Prostate gland (tissue), 2 donors: ENCODE measurements around the gene MAD1L1. TPM values are rescaled to one million over a fixed set of nuclear protein-coding genes. Genes with fewer than 3 reads are reported as not detected.

ENCODE experiments used
- DNase-seq: peaks from one replicate; pipeline ENCODE4 v3.0.0-alpha.2; 2019; ENCODE audit warnings: low spot score
- H3K27ac ChIP-seq, 2 donors: fragments of 200-600 bp; sonication (generic); 2 replicates each; pipeline ENCODE4 v1.5.1; 2017 to 2019
- H3K27me3 ChIP-seq: fragments of 200-600 bp; sonication (generic); replicated peaks from 2 replicates; pipeline ENCODE4 v1.5.1; 2019; ENCODE audit not compliant: insufficient read depth
- H3K36me3 ChIP-seq, 2 donors: fragments of 200-600 bp; sonication (generic); 1 replicate in 1 of 2; 2 replicates in 1 of 2; pipeline versions ENCODE4 v1.5.1 to v1.8.1; 2017 to 2019
- H3K4me1 ChIP-seq: fragments of 200-600 bp; sonication (generic); replicated peaks from 2 replicates; pipeline ENCODE4 v1.5.1; 2019
- H3K4me3 ChIP-seq, 2 donors: fragments of 200-600 bp; sonication (generic); 2 replicates each; pipeline ENCODE4 v1.5.1; 2017 to 2019
- H3K9me3 ChIP-seq: fragments of 200-600 bp; sonication (generic); 2 replicates; pipeline ENCODE4 v1.5.1; 2017
- CTCF ChIP-seq, 4 experiments: fragments of 200-600 bp in 2 of 4; fragments of 450-650 bp in 2 of 4; sonication (generic) in 2 of 4; IDR thresholded peaks; 1 replicate in 3 of 4; 2 replicates in 1 of 4; pipeline ENCODE4 v1.5.1; 2016 to 2019; ENCODE audit warnings: antibody characterized with exemption in 4 of 4, mild to moderate bottlenecking in 2 of 4, moderate library complexity in 2 of 4
- POLR2A ChIP-seq: fragments of 450-650 bp; IDR thresholded peaks from one replicate; pipeline ENCODE4 v1.6.1; 2016; ENCODE audit warnings: antibody characterized with exemption, mild to moderate bottlenecking
- POLR2AphosphoS5 ChIP-seq: sonication (generic); formaldehyde crosslinking; IDR thresholded peaks from one replicate; pipeline ENCODE4 v1.6.1; 2017; ENCODE audit warnings: antibody characterized with exemption
- WGBS: methylation state at CpG from one replicate; pipeline ENCODE4 v1.1.5; 2018; 5-methylcytosine and 5-hydroxymethylcytosine counted together
- intact Hi-C: fragments of 100-400 bp; cut with DNase I; formaldehyde crosslinking; loops from one replicate; pipeline ENCODE4 v1.14.2; 2022
- total RNA-seq, 2 donors: library from RNA; depleted of rRNA; stranded (reverse); fragments of >200 nt; gene quantifications; one replicate each; pipeline ENCODE4 v1.1.0, GENCODE V29; 2016

The MAD1L1 gene
- total RNA-seq, 2 donors from 2014 or later: 79.3 to 91.9 TPM

- TF ChIP-seq POLR2AphosphoS5: no peak
- TF ChIP-seq CTCF (IDR thresholded peaks at IDR 0.05): no peak
- TF ChIP-seq POLR2A: no peak
- intact Hi-C loops: no loop called here
- Histone ChIP-seq H3K4me1 (no peaks in the 10 kb centered on the region), H3K9me3 (no peaks in the 10 kb centered on the region), H3K36me3 (no peaks in the 10 kb centered on the region), H3K27ac (no peak overlapping the region), H3K4me3 (no peak overlapping the region), H3K27me3 (no peaks in the 10 kb centered on the region)
- DNase-seq: no peak
- WGBS: 98% methylated on average over 18 of the region's 18 CpGs
Measured at GRCh38 chr7:2017481-2017891, 215.3 kb downstream of the MAD1L1 start.

GRCh38 chr7:2016761-2017480 lies 215.8 kb downstream of the MAD1L1 start:
- WGBS: 73% methylated on average over 29 of the region's 29 CpGs
- intact Hi-C loops: no loop called here
- Histone ChIP-seq H3K27ac (no peak overlapping the region), H3K27me3 (no peaks in the 10 kb centered on the region), H3K4me3 (no peak overlapping the region), H3K36me3 (no peaks in the 10 kb centered on the region), H3K4me1 (no peaks in the 10 kb centered on the region), H3K9me3 (no peaks in the 10 kb centered on the region)
- TF ChIP-seq POLR2AphosphoS5: no peak
- TF ChIP-seq POLR2A: no peak
- TF ChIP-seq CTCF (IDR thresholded peaks at IDR 0.05): no peak
- DNase-seq: no peak

- Histone ChIP-seq H3K9me3 (no peaks in the 10 kb centered on the region), H3K27ac (no peak overlapping the region), H3K36me3 (no peaks in the 10 kb centered on the region), H3K4me1 (no peaks in the 10 kb centered on the region), H3K4me3 (no peak overlapping the region), H3K27me3 (no peaks in the 10 kb centered on the region)
- DNase-seq: no peak
- 96% methylated on average over 18 of the region's 18 CpGs for WGBS
- no peak for TF ChIP-seq POLR2AphosphoS5
- TF ChIP-seq CTCF (IDR thresholded peaks at IDR 0.05): no peak
- TF ChIP-seq POLR2A: no peak
- intact Hi-C loops: no loop called here
Measured at GRCh38 chr7:2016021-2016631, 216.6 kb downstream of the MAD1L1 start.

- WGBS: 76% methylated on average over 16 of the region's 18 CpGs
Measured at GRCh38 chr7:2015251-2015871, 217.4 kb downstream of the MAD1L1 start.

More at GRCh38 chr7:2015251-2015871, 217.4 kb downstream of the MAD1L1 start:
- Histone ChIP-seq H3K4me1 (no peaks in the 10 kb centered on the region), H3K27ac (no peak overlapping the region), H3K27me3 (no peaks in the 10 kb centered on the region), H3K4me3 (no peak overlapping the region), H3K36me3 (no peaks in the 10 kb centered on the region), H3K9me3 (no peaks in the 10 kb centered on the region)
- no peak for TF ChIP-seq CTCF (IDR thresholded peaks at IDR 0.05)
- TF ChIP-seq POLR2AphosphoS5: no peak
- TF ChIP-seq POLR2A: no peak
- no peak for DNase-seq
- intact Hi-C loops: no loop called here
